HepG2 (cell line): ENCODE results near the gene RAB14.

Experiments used
- BORCS8-MEF2B ChIP-seq: sonication (generic); formaldehyde crosslinking; IDR thresholded peaks from 2 replicates; pipeline ENCODE4 v1.8.0; 2022; ENCODE audit warnings: mild to moderate bottlenecking, missing genetic modification reagents
- EP300 ChIP-seq, 3 experiments: sonication (generic) in 1 of 3; formaldehyde crosslinking in 1 of 3; IDR thresholded peaks; 2 replicates each; pipeline versions ENCODE4 v1.5.1 to v1.6.1; 2011 to 2020; ENCODE audit warnings: low read depth in 2 of 3, low read length in 2 of 3, borderline replicate concordance in 1 of 3, improper control_type of control experiment in 1 of 3, mild to moderate bottlenecking in 1 of 3, missing genetic modification reagents in 1 of 3, moderate library complexity in 1 of 3
- FOXA3 ChIP-seq: IDR thresholded peaks from 2 replicates; pipeline ENCODE4 v1.6.1; 2016; ENCODE audit warnings: missing genetic modification reagents, missing compliant biosample characterization
- NR1H2 ChIP-seq: sonication (generic); formaldehyde crosslinking; IDR thresholded peaks from 2 replicates; pipeline ENCODE4 v1.8.1; 2022; ENCODE audit warnings: low read depth, missing genetic modification reagents, borderline replicate concordance
- NR2C2 ChIP-seq: sonication (generic); formaldehyde crosslinking; IDR thresholded peaks from 2 replicates; pipeline ENCODE4 v1.4.0; 2020; ENCODE audit warnings: missing genetic modification reagents, mild to moderate bottlenecking, moderate library complexity, borderline replicate concordance
- POLR2AphosphoS5 ChIP-seq: IDR thresholded peaks from 2 replicates; pipeline ENCODE4 v1.6.1; 2012; ENCODE audit warnings: low read depth, low read length
- RNF2 ChIP-seq: fragments of 450-650 bp; conservative IDR thresholded peaks from 2 replicates; pipeline ENCODE4 v1.6.1; 2016; ENCODE audit warnings: low read depth
- SMC3 ChIP-seq: IDR thresholded peaks from 2 replicates; pipeline ENCODE4 v1.6.1; 2011; ENCODE audit warnings: low read length, improper control_type of control experiment
- ZNF207 ChIP-seq: fragments of 450-650 bp; IDR thresholded peaks from 2 replicates; pipeline ENCODE4 v1.6.1; 2016; ENCODE audit warnings: antibody characterized with exemption, borderline replicate concordance
- ZNF263 ChIP-seq: sonication (generic); formaldehyde crosslinking; IDR thresholded peaks from 2 replicates; pipeline ENCODE4 v1.4.0; 2020; ENCODE audit warnings: missing genetic modification reagents
- ZNF7 ChIP-seq: IDR thresholded peaks from 2 replicates; pipeline ENCODE4 v1.6.1; 2016; ENCODE audit warnings: missing biosample characterization, missing genetic modification reagents
- TF ChIP-seq, protein P1 (sequence below), 2 experiments: sonication (generic) in 1 of 2; formaldehyde crosslinking in 1 of 2; IDR thresholded peaks; 2 replicates each; pipeline versions ENCODE4 v1.5.1 to v1.6.1; 2011 to 2020; ENCODE audit warnings: borderline replicate concordance in 1 of 2, low read depth in 1 of 2, low read length in 1 of 2, mild to moderate bottlenecking in 1 of 2, missing genetic modification reagents in 1 of 2, moderate library complexity in 1 of 2
- TF ChIP-seq, protein P2 (sequence below): sonication (generic); formaldehyde crosslinking; IDR thresholded peaks from 2 replicates; pipeline ENCODE4 v1.4.0; 2020; ENCODE audit warnings: mild to moderate bottlenecking, missing genetic modification reagents

DNA sequence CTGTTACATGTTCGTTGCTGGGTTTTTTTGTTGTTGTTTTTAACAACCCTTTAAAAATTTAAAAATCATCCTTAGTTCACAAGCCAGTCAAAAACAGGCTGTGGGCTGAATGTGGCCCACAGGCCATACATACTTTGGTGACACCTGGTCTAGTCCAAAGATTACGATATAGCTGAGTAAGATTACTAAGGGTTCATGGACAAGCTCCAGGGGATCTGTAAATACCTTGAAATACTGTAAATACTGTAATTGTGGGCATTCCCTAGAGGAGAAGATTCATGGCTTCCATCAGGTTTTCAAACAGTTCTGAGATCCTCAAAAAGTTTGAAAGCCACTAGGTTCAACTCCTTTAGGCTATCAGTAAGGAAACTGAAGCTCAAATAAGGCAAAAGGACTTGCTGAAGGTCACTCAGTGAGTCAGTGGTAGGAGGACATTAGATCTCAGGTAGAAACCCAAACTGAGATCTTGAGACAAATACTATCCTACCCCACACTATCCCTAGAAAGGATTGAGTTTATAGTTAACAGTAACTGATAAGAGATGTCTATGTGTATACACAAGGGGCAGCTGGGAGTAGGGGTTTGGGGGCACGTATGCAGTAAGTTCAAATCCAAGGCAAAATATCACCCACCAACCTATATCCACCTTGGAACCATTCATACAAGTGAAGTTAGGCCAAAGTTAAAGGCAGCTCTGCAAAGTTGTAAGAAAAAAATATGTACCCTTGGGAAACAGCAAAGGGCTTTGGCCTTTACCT, 17.8 kb downstream of the RAB14 start:
- TF ChIP-seq BORCS8-MEF2B (CRISPR knock-in tag) (no peak), FOXA3 (CRISPR knock-in tag) (peak; percentile 72), ZNF207 (no peak), NR1H2 (CRISPR knock-in tag) (no peak), SMC3 (no peak), POLR2AphosphoS5 (no peak), ZNF7 (no peak), NR2C2 (CRISPR knock-in tag) (peak; percentile 30; the same call in 1 of the 2 replicates), RNF2 (no peak), ZNF263 (CRISPR knock-in tag) (no peak), EP300 (IDR thresholded peaks at IDR 0.05; ENCODE audit: low read depth in 2 of 2, low read length in 2 of 2) (peak in 1 of 2 experiments; percentile 57; a peak in 1 of 4 replicates), EP300 (CRISPR knock-in tag; IDR thresholded peaks at IDR 0.05; ENCODE audit: borderline replicate concordance) (no peak)
- TF ChIP-seq, protein P1, sequence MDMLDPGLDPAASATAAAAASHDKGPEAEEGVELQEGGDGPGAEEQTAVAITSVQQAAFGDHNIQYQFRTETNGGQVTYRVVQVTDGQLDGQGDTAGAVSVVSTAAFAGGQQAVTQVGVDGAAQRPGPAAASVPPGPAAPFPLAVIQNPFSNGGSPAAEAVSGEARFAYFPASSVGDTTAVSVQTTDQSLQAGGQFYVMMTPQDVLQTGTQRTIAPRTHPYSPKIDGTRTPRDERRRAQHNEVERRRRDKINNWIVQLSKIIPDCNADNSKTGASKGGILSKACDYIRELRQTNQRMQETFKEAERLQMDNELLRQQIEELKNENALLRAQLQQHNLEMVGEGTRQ (IDR thresholded peaks at IDR 0.05; ENCODE audit: low read depth, low read length), result no peak
- TF ChIP-seq, protein P1 (CRISPR knock-in tag; IDR thresholded peaks at IDR 0.05; ENCODE audit: borderline replicate concordance), result no peak
- TF ChIP-seq, protein P2, sequence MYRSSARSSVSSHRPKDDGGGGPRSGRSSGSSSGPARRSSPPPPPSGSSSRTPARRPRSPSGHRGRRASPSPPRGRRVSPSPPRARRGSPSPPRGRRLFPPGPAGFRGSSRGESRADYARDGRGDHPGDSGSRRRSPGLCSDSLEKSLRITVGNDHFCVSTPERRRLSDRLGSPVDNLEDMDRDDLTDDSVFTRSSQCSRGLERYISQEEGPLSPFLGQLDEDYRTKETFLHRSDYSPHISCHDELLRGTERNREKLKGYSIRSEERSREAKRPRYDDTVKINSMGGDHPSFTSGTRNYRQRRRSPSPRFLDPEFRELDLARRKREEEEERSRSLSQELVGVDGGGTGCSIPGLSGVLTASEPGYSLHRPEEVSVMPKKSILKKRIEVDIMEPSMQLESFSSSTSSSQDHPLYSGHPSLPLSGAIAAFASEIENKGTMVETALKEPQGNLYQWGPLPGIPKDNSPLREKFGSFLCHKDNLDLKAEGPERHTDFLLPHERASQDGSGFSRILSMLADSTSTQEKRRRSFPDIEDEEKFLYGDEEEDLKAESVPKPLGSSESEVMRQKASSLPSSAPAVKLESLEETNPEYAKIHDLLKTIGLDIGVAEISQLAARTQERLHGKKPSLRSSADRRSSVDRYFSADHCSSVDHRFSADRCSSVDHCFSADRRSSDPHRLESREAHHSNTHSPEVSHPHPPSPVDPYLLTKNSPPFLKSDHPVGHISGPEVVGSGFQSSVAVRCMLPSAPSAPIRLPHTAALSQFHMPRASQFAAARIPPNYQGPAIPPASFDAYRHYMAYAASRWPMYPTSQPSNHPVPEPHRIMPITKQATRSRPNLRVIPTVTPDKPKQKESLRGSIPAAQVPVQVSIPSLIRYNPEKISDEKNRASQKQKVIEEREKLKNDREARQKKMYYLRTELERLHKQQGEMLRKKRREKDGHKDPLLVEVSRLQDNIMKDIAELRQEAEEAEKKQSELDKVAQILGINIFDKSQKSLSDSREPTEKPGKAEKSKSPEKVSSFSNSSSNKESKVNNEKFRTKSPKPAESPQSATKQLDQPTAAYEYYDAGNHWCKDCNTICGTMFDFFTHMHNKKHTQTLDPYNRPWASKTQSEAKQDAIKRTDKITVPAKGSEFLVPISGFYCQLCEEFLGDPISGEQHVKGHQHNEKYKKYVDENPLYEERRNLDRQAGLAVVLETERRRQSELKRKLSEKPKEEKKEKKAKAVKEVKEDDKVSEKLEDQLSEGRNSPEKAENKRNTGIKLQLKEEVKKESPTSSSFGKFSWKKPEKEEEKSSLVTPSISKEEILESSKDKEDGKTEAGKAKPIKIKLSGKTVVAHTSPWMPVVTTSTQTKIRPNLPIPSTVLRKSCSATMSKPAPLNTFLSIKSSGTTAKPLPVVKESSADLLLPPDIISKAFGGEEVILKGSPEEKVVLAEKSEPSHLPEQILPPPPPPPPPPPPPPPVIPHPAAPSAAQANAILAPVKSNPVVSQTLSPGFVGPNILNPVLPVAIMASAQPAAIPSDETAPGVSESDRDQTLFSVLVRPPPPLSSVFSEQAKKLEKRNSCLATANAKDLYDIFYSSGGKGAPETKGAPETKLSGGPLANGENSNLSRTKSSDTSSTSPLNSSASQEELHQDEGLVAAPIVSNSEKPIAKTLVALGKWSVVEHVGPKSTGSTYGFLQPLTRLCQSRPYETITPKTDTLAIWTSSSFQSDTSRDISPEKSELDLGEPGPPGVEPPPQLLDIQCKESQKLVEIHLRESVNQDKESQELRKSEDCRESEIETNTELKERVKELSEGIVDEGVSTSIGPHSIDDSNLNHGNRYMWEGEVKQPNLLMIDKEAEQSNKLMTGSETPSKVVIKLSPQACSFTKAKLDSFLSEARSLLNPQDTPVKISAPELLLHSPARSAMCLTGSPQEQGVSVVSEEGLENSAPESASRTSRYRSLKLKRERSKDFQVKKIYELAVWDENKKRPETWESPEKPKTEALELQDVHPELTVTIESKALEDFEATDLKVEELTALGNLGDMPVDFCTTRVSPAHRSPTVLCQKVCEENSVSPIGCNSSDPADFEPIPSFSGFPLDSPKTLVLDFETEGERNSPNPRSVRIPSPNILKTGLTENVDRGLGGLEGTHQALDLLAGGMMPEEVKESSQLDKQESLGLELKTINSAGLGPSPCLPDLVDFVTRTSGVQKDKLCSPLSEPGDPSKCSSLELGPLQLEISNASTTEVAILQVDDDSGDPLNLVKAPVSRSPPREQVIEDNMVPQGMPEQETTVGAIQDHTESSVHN, result no peak
